A673 (cell line): ENCODE measurements around the gene SPNS3.

Experiments
- EZH2 ChIP-seq: fragments of 200-600 bp; sonication (generic); IDR thresholded peaks from 2 replicates; pipeline ENCODE4 v1.6.1; 2017; ENCODE audit warnings: borderline replicate concordance, low read depth, mild to moderate bottlenecking, mixed read lengths, antibody characterized with exemption, low read length; ENCODE audit not compliant: poor library complexity, severe bottlenecking
- TF ChIP-seq, protein P1 (sequence below): fragments of 300-800, 200-600 bp; sonication (generic); conservative IDR thresholded peaks from 2 replicates; pipeline ENCODE4 v1.5.1; 2017; ENCODE audit warnings: low read depth, mild to moderate bottlenecking, antibody characterized with exemption, low read length, moderate library complexity, mixed read lengths

- TF ChIP-seq, protein P1, sequence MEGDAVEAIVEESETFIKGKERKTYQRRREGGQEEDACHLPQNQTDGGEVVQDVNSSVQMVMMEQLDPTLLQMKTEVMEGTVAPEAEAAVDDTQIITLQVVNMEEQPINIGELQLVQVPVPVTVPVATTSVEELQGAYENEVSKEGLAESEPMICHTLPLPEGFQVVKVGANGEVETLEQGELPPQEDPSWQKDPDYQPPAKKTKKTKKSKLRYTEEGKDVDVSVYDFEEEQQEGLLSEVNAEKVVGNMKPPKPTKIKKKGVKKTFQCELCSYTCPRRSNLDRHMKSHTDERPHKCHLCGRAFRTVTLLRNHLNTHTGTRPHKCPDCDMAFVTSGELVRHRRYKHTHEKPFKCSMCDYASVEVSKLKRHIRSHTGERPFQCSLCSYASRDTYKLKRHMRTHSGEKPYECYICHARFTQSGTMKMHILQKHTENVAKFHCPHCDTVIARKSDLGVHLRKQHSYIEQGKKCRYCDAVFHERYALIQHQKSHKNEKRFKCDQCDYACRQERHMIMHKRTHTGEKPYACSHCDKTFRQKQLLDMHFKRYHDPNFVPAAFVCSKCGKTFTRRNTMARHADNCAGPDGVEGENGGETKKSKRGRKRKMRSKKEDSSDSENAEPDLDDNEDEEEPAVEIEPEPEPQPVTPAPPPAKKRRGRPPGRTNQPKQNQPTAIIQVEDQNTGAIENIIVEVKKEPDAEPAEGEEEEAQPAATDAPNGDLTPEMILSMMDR: no peak
- no peak for TF ChIP-seq EZH2
Measured at GRCh38 chr17:4472286-4472685, 38.5 kb downstream of the SPNS3 start.
